8988T (cell line): ENCODE results near the gene KRTAP9-2.
"Not testable (repeated sequence)": the region's sequence is repeated elsewhere in the genome, so short reads cannot be mapped to it uniquely, and the experiment has no call there.

Source experiments
- DNase-seq: peaks from one replicate; pipeline ENCODE4 v3.0.0; 2011

KRTAP9-2 gene

GRCh38 chr17:41226598-41227095 lies at the start of gene KRTAP9-2:
KRTAP9-2 (plus strand) TSS chr17:41226648; CDS start chr17:41226655, 7 bp downstream.
- DNase-seq: not testable (repeated sequence)

- DNase-seq: no peak
These were observed 49.6 kb upstream of the KRTAP9-2 start for GRCh38 chr17:41176744-41177387.

DNA sequence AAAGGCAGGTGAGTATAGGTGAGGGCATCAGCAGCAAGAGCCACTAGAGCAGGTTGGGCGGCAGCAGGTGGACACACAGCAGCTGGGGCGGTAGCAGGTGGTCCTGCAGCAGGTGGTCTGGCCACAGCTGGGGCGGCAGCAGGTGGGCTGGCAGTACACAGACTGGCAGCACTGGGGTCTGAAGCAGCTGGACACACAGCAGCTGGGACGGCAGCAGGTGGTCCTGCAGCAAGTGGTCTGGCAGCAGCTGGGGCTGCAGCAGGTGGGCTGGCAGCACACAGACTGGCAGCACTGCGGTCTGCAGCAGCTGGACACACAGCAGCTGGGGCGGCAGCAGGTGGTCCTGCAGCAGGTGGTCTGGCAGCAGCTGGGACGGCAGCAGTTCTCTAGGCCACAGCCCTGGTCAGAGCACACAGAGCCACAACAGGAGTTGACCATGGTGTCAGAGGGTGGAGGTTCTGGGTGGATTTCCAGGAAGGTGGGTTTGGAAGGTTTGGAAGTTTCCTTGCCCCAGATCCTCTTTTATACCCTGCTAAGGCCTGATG lies 48.6 kb upstream of the KRTAP9-2 start, which contains the start of gene KRTAP4-2:
Gene KRTAP4-2 (minus strand): TSS at position 495 of the 545 bp plus-strand sequence. CDS start 57 bp downstream, at position 438.
- no peak for DNase-seq

DNA sequence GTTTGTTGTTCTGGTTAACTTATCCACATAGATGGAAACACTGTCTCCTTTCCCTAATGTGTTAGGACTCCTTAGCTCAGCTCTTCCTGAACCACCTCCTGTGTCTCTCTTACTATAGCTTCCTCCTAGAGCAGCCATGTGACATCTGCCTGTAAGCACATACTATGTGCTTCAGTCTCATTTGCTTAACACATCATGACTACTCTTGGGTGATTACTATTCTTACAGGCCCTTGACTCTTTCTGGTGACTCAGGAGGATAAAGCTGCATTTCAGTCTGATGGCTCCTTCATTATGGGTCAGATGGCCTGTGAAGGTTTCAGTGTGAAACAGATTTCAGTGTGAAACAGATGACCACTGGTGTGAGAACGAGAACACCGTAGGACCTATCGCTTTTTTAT lies 48.1 kb upstream of the KRTAP9-2 start:
- DNase-seq: no peak

DNA sequence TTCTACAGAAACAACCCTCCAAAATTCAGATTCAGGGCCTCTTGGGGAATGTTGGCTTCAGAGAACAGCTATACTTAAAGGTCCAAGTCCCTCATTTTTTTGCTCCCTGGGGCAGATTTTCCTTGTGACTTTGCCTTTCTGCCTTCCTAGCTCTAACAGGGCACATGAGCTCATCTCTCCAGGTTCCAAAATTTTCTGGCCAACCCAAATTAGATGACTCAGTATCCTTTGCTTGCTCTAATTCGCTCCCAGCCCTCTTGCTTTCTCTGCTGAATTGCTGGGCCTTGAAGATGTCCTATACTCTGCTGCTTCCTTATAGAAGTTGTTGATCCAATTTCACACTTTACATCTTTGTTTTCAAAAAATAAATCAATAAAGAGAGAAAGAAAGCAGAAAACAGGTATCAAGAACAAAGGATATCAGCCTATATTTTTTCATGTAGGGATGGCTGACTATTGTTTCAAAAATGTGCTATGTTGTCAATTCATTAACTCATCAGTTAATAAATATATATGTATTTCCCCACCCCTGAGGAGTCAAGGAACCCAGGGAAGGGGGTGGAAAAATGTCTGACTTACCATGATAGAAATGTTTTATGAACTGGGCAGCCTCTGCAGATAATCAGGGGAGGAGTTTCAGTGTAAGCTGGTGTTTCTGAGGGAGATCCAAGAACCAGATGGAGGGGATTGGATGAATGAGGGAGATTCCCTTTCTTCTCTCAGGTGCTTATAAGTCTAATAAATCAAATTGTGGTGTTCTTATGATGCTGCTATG lies 47.4 kb upstream of the KRTAP9-2 start:
- no peak for DNase-seq

- DNase-seq: no peak
These were observed 41.9 kb upstream of the KRTAP9-2 start, which contains the start of gene KRTAP4-1 for GRCh38 chr17:41184480-41184961. KRTAP4-1 (minus strand) TSS chr17:41184911; CDS start chr17:41184854, 57 bp downstream.

- DNase-seq: no peak
These were observed 41.4 kb upstream of the KRTAP9-2 start for GRCh38 chr17:41185001-41185400.

DNA sequence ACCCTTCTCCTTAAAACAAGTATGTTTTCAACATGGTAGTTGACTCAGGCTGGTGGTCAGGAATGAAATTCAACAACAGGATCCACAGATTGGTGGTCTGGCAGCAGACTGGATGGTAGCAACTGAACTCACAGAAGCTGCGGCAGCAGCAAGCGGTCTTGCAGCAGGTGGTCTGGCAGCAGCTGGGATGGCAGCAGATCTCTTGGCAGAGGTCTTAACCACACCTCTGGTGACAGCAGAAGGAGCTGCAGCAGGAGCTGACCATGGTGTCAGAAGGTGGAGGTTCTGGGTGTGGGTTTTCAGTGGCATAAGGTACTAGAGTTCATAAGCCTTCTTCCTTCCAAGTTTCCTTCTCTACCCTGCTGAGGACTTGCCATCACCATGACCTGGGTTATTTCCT lies 39.6 kb upstream of the KRTAP9-2 start:
- DNase-seq: no peak

GRCh38 chr17:41189837-41190318 lies 36.6 kb upstream of the KRTAP9-2 start, which contains the start of gene KRTAP9-1:
KRTAP9-1 (plus strand) TSS chr17:41189887; CDS start chr17:41189887, 0 bp downstream.
- not testable (repeated sequence) for DNase-seq

DNA sequence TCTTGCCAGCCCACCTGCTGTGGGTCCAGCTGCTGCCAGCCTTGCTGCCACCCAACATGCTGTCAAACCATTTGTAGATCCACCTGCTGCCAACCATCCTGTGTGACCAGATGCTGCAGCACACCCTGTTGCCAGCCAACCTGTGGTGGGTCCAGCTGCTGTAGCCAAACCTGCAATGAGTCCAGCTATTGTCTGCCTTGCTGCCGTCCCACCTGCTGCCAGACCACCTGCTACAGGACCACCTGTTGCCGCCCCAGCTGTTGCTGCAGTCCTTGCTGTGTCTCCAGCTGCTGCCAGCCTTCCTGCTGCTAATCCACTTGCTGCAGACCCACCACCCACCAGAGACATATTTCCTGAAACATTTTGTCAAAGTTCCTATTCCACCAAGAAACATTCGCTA lies 36.1 kb upstream of the KRTAP9-2 start:
- DNase-seq: no peak

DNA sequence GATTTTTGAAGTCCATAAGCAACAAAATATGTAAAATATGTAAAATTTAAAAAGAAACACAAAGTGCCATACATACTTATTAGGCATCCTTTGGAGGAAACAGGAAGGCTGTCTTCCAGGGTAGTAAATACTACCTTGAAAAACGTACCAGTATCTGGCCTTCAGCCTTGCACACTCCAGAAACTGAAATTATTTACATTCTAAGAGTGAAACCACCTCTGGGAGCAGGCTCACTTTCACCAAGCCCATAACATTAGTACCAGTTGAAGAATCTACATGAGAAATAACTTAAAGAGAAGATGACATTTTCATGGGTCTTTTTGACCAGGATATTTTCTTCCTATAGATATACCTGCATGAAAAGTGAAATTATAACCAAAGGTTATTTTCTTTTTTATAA lies 30.4 kb upstream of the KRTAP9-2 start:
- no peak for DNase-seq

- DNase-seq: no peak
These were observed 26.9 kb upstream of the KRTAP9-2 start for GRCh38 chr17:41199421-41200078.

- no peak for DNase-seq
These were observed 14.5 kb upstream of the KRTAP9-2 start for GRCh38 chr17:41211845-41212466.

DNA sequence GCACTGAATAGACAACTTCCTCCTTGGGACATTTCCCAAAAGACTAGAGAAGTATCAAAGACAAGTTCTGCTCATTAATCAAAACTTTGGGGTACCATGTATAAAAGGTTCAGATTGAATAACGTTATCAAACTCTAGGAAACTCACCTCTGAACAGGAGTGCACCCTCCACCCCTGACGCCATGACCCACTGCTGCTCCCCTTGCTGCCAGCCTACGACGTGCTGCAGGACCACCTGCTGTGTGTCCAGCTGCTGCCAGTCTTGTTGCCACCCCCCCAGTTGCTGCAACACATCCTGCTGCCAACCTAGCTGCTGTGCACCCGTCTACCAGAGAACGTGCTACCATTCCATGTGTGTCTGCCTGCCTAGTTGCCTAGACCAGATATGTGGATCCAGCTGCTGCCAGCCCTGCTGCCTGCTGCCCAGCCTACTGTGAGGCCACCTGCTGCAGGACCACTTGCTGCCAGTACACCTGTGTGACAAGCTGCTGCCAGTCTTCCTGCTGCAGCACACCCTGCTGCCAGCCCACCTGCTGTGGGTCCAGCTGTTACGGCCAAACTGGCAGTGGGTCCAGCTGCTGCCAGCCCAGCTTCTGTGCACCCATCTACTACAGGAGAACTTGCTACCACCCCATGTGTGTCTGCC lies 13.8 kb upstream of the KRTAP9-2 start:
- DNase-seq: no peak

- no peak for DNase-seq
These were observed 10.8 kb upstream of the KRTAP9-2 start for GRCh38 chr17:41215681-41216080.

DNA sequence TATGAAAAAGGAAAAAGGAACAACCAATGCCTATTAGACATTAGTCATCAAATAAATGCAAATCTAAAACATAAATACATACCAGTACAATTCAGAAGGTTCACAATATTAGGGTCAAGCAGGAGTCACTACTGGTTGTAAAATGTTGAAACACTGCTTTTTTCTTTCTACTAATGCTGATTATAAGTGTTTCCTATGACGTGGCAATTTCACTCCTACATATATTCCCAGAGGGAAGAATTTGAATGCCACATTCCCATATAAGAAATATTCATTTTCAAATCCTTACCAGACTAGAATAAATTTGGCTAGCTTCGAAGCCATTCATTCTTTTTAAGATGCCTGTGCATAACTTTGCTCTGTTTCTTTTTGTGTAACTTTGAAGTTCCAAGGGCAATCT lies 2.6 kb upstream of the KRTAP9-2 start:
- DNase-seq: no peak

- no peak for DNase-seq
These were observed 397 bp upstream of the KRTAP9-2 start for GRCh38 chr17:41226051-41226450.

GRCh38 chr17:41230094-41230493 lies 3.6 kb downstream of the KRTAP9-2 start:
- no peak for DNase-seq

DNA sequence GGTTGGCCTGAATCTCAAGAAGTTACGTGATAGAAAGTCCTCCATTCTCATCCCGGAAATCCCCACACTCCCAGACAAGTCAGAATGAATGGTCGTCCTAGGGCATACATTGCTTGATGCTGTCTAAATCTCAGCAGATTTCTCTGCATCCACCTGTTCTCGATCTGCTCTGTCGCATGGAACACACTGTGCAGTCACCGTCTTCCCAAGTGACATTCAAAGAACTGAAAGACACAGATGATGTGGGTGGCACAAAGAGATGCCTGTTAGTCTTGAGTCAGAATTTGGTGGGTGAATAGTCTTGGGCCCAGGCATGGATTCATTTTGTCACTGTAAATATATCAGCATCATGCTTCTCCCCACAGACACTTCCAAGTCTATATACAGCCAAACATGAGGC lies 5.3 kb downstream of the KRTAP9-2 start:
- DNase-seq: no peak

DNA sequence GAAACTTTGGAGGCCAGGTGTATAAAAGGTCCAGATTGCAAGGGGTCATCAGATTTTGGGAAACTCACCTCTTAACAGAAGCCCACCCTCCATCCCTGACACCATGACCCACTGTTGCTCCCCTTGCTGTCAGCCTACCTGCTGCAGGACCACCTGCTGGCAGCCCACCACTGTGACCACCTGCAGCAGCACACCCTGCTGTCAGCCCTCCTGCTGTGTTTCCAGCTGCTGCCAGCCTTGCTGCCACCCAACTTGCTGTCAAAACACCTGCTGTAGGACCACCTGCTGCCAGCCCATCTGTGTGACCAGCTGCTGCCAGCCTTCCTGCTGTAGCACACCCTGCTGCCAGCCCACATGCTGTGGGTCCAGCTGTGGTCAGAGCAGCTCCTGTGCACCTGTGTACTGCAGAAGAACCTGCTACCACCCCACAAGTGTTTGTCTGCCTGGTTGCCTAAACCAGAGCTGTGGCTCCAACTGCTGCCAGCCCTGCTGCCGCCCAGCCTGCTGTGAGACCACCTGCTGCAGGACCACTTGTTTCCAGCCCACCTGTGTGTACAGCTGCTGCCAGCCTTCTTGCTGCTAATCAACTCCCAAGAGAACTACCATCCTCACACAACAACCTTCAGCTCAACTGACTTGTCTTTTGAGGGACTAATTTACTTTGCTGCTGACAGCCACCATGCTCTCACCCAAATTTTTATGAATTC lies 6.1 kb downstream of the KRTAP9-2 start, which contains the start of gene KRTAP9-3:
Gene KRTAP9-3 (plus strand): TSS at position 51 of the 707 bp plus-strand sequence. CDS start 53 bp downstream, at position 104.
- not testable (repeated sequence) for DNase-seq

- DNase-seq: not testable (repeated sequence)
These were observed 10.7 kb downstream of the KRTAP9-2 start for GRCh38 chr17:41237116-41237515.
